Right lobe of liver (tissue), 6 donors: ENCODE data around the gene SLC39A11. TPM values are rescaled to one million over a fixed set of nuclear protein-coding genes. Genes with fewer than 3 reads are reported as not detected.
"Not testable (repeated sequence)": the region's sequence is repeated elsewhere in the genome, so short reads cannot be mapped to it uniquely, and the experiment has no call there.

Experiments used
- ATAC-seq, 4 donors: fragments of 200-7000 bp; cut with Tn5 transposase; one replicate each; pipeline ENCODE4 v1.9.1; 2020; ENCODE audit warnings: mild to moderate bottlenecking in 4 of 4, moderate library complexity in 4 of 4
- DNase-seq, 3 donors: peaks; one replicate each; pipeline ENCODE4 v3.0.0-alpha.2; 2020
- H3K27ac ChIP-seq, 3 donors: fragments of 200-600 bp; one replicate each; pipeline ENCODE4 v1.8.0; 2022
- H3K27me3 ChIP-seq, 2 donors: fragments of 200-600 bp; one replicate each; pipeline ENCODE4 v1.8.0; 2022
- H3K36me3 ChIP-seq, 4 donors: fragments of 200-600 bp; sonication (generic) in 1 of 4; one replicate each; pipeline versions ENCODE4 v1.5.1 to v1.8.0; 2017 to 2022; ENCODE audit warnings: control low read depth in 1 of 4
- H3K4me1 ChIP-seq, 4 donors: fragments of 200-600 bp; sonication (generic) in 1 of 4; one replicate each; pipeline versions ENCODE4 v1.5.1 to v1.8.0; 2017 to 2022; ENCODE audit warnings: control low read depth in 1 of 4
- H3K4me3 ChIP-seq, 3 donors: fragments of 200-600 bp; one replicate each; pipeline ENCODE4 v1.8.0; 2022
- H3K9me3 ChIP-seq, 4 donors: fragments of 200-600 bp; sonication (generic) in 1 of 4; one replicate each; pipeline versions ENCODE4 v1.5.1 to v1.8.0; 2017 to 2022; ENCODE audit warnings: control low read depth in 1 of 4
- POLR2A ChIP-seq: fragments of 450-650 bp; IDR thresholded peaks from one replicate; pipeline ENCODE4 v1.6.1; 2017; ENCODE audit warnings: antibody characterized with exemption, mild to moderate bottlenecking
- WGBS: methylation state at CpG from one replicate; pipeline ENCODE4 v1.1.6; 2018; ENCODE audit warnings: low coverage, low lambda C conversion rate; ENCODE audit not compliant: insufficient coverage; ENCODE audit errors: missing lambda C conversion rate; 5-methylcytosine and 5-hydroxymethylcytosine counted together
- intact Hi-C, 2 donors: fragments of 100-400 bp; cut with DNase I; formaldehyde crosslinking; loops; one replicate each; pipeline versions ENCODE4 v1.11.2 to v1.14.1; 2022
- total RNA-seq, 6 experiments: library from RNA; depleted of rRNA in 2 of 6; stranded (reverse); fragments of >200 nt in 2 of 6; fragmentation: NEBNext Ultra II Directional in 3 of 6; extraction: Animal tissue kit (Norgen Biotek cat#: 25700) in 3 of 6; gene quantifications; one replicate each; pipeline versions ENCODE4 v1.1.0 to v1.2.4, GENCODE V29; 2016 to 2023
- TF ChIP-seq, protein P1 (sequence below), 4 donors: fragments of 200-600 bp in 3 of 4; fragments of 450-650 bp in 1 of 4; IDR thresholded peaks; one replicate each; pipeline versions ENCODE4 v1.5.1 to v1.8.0; 2016 to 2022; ENCODE audit warnings: antibody characterized with exemption in 4 of 4, mild to moderate bottlenecking in 2 of 4
- donor health status: DM: no; HTN: yes; CAD: no.
- donor health status: DM: no; HTN: no; CAD: no.
- donor health status: DM: no; HTN: no; CAD: no.
- donor health status: DM: no; HTN: yes; CAD: no.
- donor health status: DM: no; HTN: yes; CAD: no.

The SLC39A11 gene
- total RNA-seq, 6 experiments from 2014 or later, result 25.4 to 49.6 (median 39.3) TPM

DNA sequence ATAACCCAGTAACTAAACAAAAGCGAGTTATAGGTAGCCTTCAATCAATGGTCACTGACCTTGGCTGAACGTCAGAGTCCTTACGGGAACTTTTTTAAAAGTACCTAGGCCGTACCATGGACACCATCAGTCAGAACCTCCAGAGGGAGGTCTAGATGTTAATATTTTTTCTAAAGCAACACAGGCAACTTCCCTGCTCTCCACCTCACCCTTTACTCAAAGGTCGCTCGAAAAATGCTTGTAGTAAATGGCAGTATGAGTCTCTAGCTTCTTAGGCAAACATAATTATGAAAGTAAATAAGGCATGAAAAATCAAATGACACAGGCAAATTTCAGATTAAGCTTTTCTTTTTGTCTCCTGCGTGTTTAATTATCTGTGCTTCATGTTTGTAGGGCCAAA lies 82.1 kb downstream of the SLC39A11 start:
- Histone ChIP-seq H3K27ac (no peak overlapping the region), H3K9me3 (no peaks in the 10 kb centered on the region), H3K27me3 (no peaks in the 10 kb centered on the region), H3K4me3 (no peak overlapping the region), H3K36me3 (no peaks in the 10 kb centered on the region), H3K4me1 (no peaks in the 10 kb centered on the region)
- TF ChIP-seq, protein P1, sequence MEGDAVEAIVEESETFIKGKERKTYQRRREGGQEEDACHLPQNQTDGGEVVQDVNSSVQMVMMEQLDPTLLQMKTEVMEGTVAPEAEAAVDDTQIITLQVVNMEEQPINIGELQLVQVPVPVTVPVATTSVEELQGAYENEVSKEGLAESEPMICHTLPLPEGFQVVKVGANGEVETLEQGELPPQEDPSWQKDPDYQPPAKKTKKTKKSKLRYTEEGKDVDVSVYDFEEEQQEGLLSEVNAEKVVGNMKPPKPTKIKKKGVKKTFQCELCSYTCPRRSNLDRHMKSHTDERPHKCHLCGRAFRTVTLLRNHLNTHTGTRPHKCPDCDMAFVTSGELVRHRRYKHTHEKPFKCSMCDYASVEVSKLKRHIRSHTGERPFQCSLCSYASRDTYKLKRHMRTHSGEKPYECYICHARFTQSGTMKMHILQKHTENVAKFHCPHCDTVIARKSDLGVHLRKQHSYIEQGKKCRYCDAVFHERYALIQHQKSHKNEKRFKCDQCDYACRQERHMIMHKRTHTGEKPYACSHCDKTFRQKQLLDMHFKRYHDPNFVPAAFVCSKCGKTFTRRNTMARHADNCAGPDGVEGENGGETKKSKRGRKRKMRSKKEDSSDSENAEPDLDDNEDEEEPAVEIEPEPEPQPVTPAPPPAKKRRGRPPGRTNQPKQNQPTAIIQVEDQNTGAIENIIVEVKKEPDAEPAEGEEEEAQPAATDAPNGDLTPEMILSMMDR (IDR thresholded peaks at IDR 0.05), result no peak
- no peak for TF ChIP-seq POLR2A
- ATAC-seq, result no peak
- DNase-seq, result no peak
- intact Hi-C loops, result no loop called here
- 72% methylated on average over 7 of the region's 7 CpGs for WGBS

DNA sequence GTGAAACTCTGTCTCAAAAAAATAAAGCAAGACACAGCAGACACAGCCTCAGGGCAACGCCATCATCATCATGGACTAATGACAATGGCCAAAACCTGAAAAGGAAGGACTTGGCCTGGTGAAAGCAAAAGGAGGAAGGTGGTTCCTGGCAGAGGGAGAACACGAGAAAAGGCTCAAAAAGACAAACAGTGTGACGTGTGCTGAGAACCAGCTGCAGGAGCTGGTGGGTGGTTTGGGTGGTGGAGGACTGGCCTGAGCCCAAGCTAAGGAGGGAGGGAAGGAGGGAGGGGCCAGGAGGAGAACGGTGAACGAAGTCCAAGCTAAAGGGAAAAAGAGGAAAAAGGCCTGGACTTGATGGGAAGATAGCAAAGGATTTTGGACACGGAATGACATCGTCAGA lies 85.1 kb downstream of the SLC39A11 start:
- no peak overlapping the region for H3K27ac ChIP-seq
- no peak overlapping the region for H3K4me3 ChIP-seq
- no peak for ATAC-seq
- H3K4me1 ChIP-seq, result no peaks in the 10 kb centered on the region
- H3K27me3 ChIP-seq, result no peaks in the 10 kb centered on the region
- H3K36me3 ChIP-seq, result no peaks in the 10 kb centered on the region
- H3K9me3 ChIP-seq, result no peaks in the 10 kb centered on the region
- 68% methylated on average over 7 of the region's 7 CpGs for WGBS
- intact Hi-C loops, result no loop called here
- no peak for DNase-seq
- TF ChIP-seq, protein P1 (IDR thresholded peaks at IDR 0.05), result no peak
- TF ChIP-seq POLR2A, result no peak

DNA sequence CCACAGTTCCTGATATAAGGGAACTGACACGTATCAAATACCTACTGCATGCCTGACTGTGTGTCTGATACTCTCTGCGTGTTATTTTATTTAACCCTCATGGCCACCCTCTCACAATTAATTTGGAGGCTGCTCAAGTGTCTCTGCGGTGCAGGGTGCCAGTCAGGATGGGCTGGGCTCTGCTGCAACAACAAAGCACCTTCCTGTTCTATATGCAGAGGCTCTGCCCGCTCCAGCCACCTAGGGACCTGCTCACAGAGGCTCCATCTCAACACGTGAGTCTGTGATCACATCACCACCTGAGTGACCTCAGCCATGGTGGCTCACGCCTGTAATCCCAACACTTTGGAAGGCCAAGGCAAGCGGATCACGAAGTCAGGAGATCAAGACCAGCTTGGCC lies 87.1 kb downstream of the SLC39A11 start:
- intact Hi-C loops, result no loop called here
- Histone ChIP-seq H3K4me1 (no peaks in the 10 kb centered on the region), H3K4me3 (no peak overlapping the region), H3K36me3 (no peaks in the 10 kb centered on the region), H3K9me3 (no peaks in the 10 kb centered on the region), H3K27ac (no peak overlapping the region), H3K27me3 (no peaks in the 10 kb centered on the region)
- ATAC-seq, result no peak
- 71% methylated on average over 5 of the region's 8 CpGs for whole genome bisulfite sequencing
- TF ChIP-seq POLR2A, result no peak
- TF ChIP-seq, protein P1 (IDR thresholded peaks at IDR 0.05), result no peak
- DNase-seq, result no peak

DNA sequence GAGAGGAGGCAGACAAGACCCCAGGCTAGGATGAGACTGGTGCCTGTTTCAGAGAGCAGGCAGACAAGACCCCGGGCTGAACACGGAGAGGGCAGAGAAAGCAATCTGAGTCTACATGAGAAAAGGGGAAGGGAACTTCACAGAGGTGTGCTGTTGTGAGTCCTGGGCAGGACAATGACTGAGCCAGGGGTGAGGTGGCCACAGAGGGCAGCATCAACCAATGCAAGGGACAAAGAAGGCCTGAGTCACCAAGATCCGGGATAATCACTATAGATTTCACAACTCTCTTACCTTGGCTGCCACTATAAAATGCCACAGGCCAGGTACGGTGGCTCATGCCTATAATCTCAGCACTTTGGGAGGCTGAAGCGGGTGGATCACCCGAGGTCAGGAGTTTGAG lies 89.0 kb downstream of the SLC39A11 start:
- no peaks in the 10 kb centered on the region for H3K9me3 ChIP-seq
- H3K4me3 ChIP-seq, result no peak overlapping the region
- DNase-seq (peak in 1 of 3 donors; percentile 34), ATAC-seq (peak; percentile 51 to 99 (median 83))
- intact Hi-C loops, result no loop called here
- TF ChIP-seq, protein P1 (IDR thresholded peaks at IDR 0.05), result peak in 3 of 4 donors; percentile 16 to 40 (median 22)
- TF ChIP-seq POLR2A, result no peak
- no peaks in the 10 kb centered on the region for H3K4me1 ChIP-seq
- H3K27me3 ChIP-seq, result no peaks in the 10 kb centered on the region
- no CpG with 5 or more reads among the region's 6 CpGs for WGBS
- no peaks in the 10 kb centered on the region for H3K36me3 ChIP-seq
- no peak overlapping the region for H3K27ac ChIP-seq

DNA sequence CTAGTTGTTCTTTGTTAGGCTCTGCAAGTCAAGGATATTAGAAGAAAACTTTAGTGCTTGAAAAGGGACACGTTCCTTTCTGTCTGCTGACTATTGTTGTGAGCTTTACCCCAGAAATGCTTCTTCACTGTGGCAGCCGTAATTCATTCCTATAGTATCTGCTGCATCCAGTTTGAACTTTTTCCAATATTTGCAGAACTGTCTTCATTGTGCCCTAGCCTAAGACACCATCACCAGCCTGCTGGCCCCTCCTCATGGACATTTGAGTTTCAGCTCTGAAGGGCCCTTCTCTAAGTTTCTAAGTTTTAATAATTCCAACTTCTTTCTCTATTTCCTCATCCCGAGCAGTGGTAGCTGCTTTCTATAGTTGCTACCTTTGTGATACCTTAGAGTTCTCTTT lies 91.7 kb downstream of the SLC39A11 start:
- intact Hi-C loops, result no loop called here
- no peaks in the 10 kb centered on the region for H3K27me3 ChIP-seq
- H3K36me3 ChIP-seq, result no peaks in the 10 kb centered on the region
- no peaks in the 10 kb centered on the region for H3K9me3 ChIP-seq
- 88% methylated on average over 3 of the region's 3 CpGs for WGBS
- no peak for DNase-seq
- no peak overlapping the region for H3K4me3 ChIP-seq
- no peak overlapping the region for H3K27ac ChIP-seq
- TF ChIP-seq, protein P1 (IDR thresholded peaks at IDR 0.05), result no peak
- no peak for ATAC-seq
- H3K4me1 ChIP-seq, result no peaks in the 10 kb centered on the region

DNA sequence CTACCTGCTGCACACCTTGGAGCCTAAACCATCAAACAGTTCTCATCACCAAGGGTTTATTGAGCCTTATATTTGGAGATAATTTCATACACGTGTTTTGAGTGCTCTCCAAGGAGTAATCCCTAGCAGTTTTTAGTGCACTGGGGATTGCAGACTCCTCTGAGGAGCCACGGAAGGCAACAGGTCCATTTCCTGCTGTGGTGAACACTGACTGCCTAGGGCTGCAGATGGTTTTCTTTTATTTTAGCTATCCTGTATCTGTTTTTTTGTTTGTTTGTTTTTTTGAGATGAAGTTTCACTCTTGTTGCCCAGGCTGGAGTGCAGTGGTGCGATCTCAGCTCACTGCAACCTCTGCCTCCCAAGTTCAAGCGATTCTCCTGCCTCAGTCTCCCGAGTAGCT lies 93.0 kb downstream of the SLC39A11 start:
- H3K4me1 ChIP-seq, H3K27ac ChIP-seq, H3K9me3 ChIP-seq, H3K36me3 ChIP-seq, H3K27me3 ChIP-seq, intact Hi-C loops, DNase-seq, H3K4me3 ChIP-seq, ATAC-seq: not testable (repeated sequence)
- WGBS, result 87% methylated on average over 3 of the region's 5 CpGs
